GM12891 (cell line): Measurements from ENCODE around the gene AGRN.
"Not testable (repeated sequence)": the region's sequence is repeated elsewhere in the genome, so short reads cannot be mapped to it uniquely, and the experiment has no call there.

Source experiments
- PAX5 ChIP-seq: IDR thresholded peaks from 2 replicates; pipeline ENCODE4 v1.6.1; 2011; ENCODE audit warnings: low read length, moderate library complexity, mild to moderate bottlenecking; ENCODE audit not compliant: insufficient read depth, severe bottlenecking
- POLR2A ChIP-seq: IDR thresholded peaks from 2 replicates; pipeline ENCODE4 v1.6.1; 2011; ENCODE audit warnings: low read depth, low read length, control low read depth
- POLR2AphosphoS5 ChIP-seq: IDR thresholded peaks from 2 replicates; pipeline ENCODE4 v1.6.1; 2011; ENCODE audit warnings: low read depth, low read length, control low read depth
- SPI1 ChIP-seq: IDR thresholded peaks from 2 replicates; pipeline ENCODE4 v1.6.1; 2011; ENCODE audit warnings: low read depth, low read length, control low read depth
- TAF1 ChIP-seq: IDR thresholded peaks from 2 replicates; pipeline ENCODE4 v1.6.1; 2011; ENCODE audit warnings: low read depth, low read length, control low read depth

DNA sequence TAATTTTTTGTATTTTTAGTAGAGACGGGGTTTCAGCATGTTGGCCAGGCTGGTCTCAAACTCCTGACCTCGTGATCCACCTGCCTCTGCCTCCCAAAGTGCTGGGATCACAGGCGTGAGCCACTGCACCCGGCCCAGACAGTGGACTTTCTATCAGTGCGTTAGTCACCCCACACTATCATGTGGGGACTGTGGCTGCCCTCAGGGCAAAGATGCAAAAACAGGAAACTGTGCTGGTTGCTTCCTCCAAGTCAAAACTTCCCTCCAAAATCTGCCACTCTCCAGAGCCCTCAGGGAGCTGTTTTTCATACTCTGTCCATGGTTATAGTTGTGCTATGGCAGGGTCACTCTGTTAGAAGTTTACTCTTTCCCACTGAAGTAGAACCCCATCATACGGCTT, 84.2 kb downstream of the AGRN start:
- not testable (repeated sequence) for TF ChIP-seq POLR2A, POLR2AphosphoS5, SPI1, TAF1, PAX5
